ENCODE data around the gene SNAP47.

Gene SNAP47

DNA sequence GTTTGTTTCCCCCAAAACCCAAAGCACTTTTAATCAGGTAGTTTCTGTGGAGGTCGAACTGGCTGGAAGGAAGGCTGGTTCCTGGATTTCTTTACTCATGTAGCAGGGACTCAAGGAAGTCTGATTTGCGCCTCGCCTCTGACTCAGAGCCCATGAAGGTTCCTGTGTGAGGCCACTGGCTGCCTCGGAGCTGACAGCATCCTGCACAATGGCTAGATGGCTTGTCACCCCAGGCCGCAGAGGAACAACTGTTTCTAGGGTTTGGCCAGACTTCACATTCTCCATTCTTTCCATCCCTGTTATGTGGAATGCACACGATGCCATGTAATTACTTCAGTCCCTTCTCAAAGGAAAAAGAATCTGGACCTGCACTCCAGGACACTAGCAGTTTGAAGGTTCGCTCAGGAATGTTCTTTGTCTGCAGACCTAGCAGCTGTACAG lies 41.1 kb downstream of the SNAP47 start:
- Histone ChIP-seq H3K9ac (ENCODE audit: low read depth, low read length, poor library complexity) (no peak overlapping the region), H3K4me3 (ENCODE audit: low read length in 2 of 2) (no peak overlapping the region), H3K14ac (ENCODE audit: low read length) (no peak overlapping the region), H2BK5ac (ENCODE audit: low read length) (no peak overlapping the region), H2BK12ac (ENCODE audit: low read length) (no peak overlapping the region), H3K4me1 (ENCODE audit: control insufficient read depth in 2 of 2, insufficient read depth in 1 of 2, low read depth in 1 of 2, low read length in 2 of 2) (peaks cover 6 to 10% of the 10 kb centered on the region in 2 donors), H2BK120ac (ENCODE audit: low read depth, low read length) (no peak overlapping the region), H3K79me1 (ENCODE audit: low read depth, low read length) (peaks cover 3% of the 10 kb centered on the region), H3K27ac (replicated peaks; ENCODE audit: low read length) (peak overlapping the region; percentile 61), H4K8ac (ENCODE audit: low read depth, low read length) (no peak overlapping the region), H2AFZ (ENCODE audit: low read length) (no peak overlapping the region), H2AK5ac (ENCODE audit: low read depth, low read length) (no peak overlapping the region), H2BK15ac (ENCODE audit: low read length) (no peak overlapping the region), H3K27me3 (ENCODE audit: control insufficient read depth in 3 of 3, insufficient read depth in 3 of 3, low read depth in 1 of 3, low read length in 3 of 3) (no peaks in the 10 kb centered on the region), H3K4ac (ENCODE audit: low read length) (no peak overlapping the region), H3K4me2 (ENCODE audit: insufficient read depth, low read length, poor library complexity, severe bottlenecking) (no peak overlapping the region), H3K36me3 (replicated peaks in 1 of 2; ENCODE audit: control insufficient read depth in 2 of 2, insufficient read depth in 2 of 2, low read length in 2 of 2) (peaks cover 13 to 43% of the 10 kb centered on the region in 2 donors), H4K91ac (ENCODE audit: low read depth, low read length, poor library complexity) (no peak overlapping the region), H3K18ac (ENCODE audit: low read length) (no peak overlapping the region), H3K23ac (ENCODE audit: low read depth, low read length, poor library complexity) (no peak overlapping the region), H3K9me3 (replicated peaks in 1 of 2; ENCODE audit: control insufficient read depth in 2 of 2, insufficient read depth in 1 of 2, low read depth in 1 of 2, low read length in 2 of 2) (no peaks in the 10 kb centered on the region)
- no CpG with 5 or more reads among the region's 7 CpGs for WGBS, 2 donors (ENCODE audit: extremely low coverage in 2 of 2, insufficient read length in 2 of 2, insufficient replicate concordance in 1 of 2)
- no peak for DNase-seq (ENCODE audit: low spot score)

DNA sequence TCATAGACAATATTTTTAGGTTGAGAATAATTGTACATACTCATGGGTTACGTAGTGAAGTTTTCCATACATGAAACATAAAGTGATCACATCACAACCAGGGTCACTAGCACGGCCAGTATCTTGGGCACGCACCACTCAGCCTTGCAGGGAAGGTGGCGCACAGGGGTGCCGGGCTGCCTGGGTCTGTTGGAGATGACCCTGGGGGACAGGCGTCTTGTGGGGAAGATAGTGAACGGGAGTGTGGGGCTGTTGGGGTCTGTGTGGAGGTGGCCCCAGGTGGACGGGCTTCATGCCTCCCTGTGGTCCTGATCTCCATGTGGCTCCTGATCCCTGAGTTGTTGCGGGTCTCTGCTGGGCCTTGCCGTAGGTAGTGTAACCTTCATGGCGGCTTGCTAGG lies 41.9 kb downstream of the SNAP47 start:
- Histone ChIP-seq H3K23ac (ENCODE audit: low read depth, low read length, poor library complexity) (no peak overlapping the region), H2BK12ac (ENCODE audit: low read length) (no peak overlapping the region), H3K9ac (ENCODE audit: low read depth, low read length, poor library complexity) (no peak overlapping the region), H3K9me3 (replicated peaks in 1 of 2; ENCODE audit: control insufficient read depth in 2 of 2, insufficient read depth in 1 of 2, low read depth in 1 of 2, low read length in 2 of 2) (no peaks in the 10 kb centered on the region), H3K4me2 (ENCODE audit: insufficient read depth, low read length, poor library complexity, severe bottlenecking) (no peak overlapping the region), H3K4me3 (ENCODE audit: low read length in 2 of 2) (no peak overlapping the region), H3K4me1 (ENCODE audit: control insufficient read depth in 2 of 2, insufficient read depth in 1 of 2, low read depth in 1 of 2, low read length in 2 of 2) (peaks cover 6 to 10% of the 10 kb centered on the region in 2 donors), H2BK120ac (ENCODE audit: low read depth, low read length) (no peak overlapping the region), H3K4ac (ENCODE audit: low read length) (no peak overlapping the region), H2AK5ac (ENCODE audit: low read depth, low read length) (no peak overlapping the region), H2BK15ac (ENCODE audit: low read length) (no peak overlapping the region), H2BK5ac (ENCODE audit: low read length) (no peak overlapping the region), H3K18ac (ENCODE audit: low read length) (peak overlapping the region; percentile 38), H3K79me1 (ENCODE audit: low read depth, low read length) (peaks cover 3% of the 10 kb centered on the region), H4K8ac (ENCODE audit: low read depth, low read length) (no peak overlapping the region), H3K27me3 (ENCODE audit: control insufficient read depth in 3 of 3, insufficient read depth in 3 of 3, low read depth in 1 of 3, low read length in 3 of 3) (no peaks in the 10 kb centered on the region), H3K36me3 (replicated peaks in 1 of 2; ENCODE audit: control insufficient read depth in 2 of 2, insufficient read depth in 2 of 2, low read length in 2 of 2) (peaks cover 14 to 39% of the 10 kb centered on the region in 2 donors), H3K14ac (ENCODE audit: low read length) (no peak overlapping the region), H3K27ac (replicated peaks; ENCODE audit: low read length) (no peak overlapping the region), H2AFZ (ENCODE audit: low read length) (no peak overlapping the region), H4K91ac (ENCODE audit: low read depth, low read length, poor library complexity) (no peak overlapping the region)
- DNase-seq (ENCODE audit: low spot score) = no peak
- no CpG with 5 or more reads among the region's 11 CpGs for WGBS, 2 donors (ENCODE audit: extremely low coverage in 2 of 2, insufficient read length in 2 of 2, insufficient replicate concordance in 1 of 2)

DNA sequence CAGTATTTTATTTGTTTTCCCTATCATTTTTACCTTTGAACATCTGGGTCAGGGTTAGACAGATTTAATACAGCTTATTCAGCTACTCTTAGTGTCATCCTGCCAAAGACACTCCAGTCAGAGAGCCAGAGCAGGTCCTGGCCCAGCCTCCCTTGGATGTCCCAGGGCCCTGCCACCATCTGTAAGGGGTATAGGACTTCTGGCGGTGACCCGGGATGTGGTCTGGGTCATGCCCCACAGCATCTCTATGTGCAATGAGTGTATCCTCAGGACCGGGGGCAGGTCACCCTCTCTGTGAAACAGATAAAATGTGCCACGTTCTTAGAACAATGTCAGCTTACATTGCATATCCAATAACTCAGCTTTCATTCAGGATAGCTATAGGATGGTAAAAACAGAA lies 42.4 kb downstream of the SNAP47 start:
- H3K4me3 ChIP-seq (ENCODE audit: low read length in 2 of 2) = no peak overlapping the region
- no peak overlapping the region for H2AK5ac ChIP-seq (ENCODE audit: low read depth, low read length)
- DNase-seq (ENCODE audit: low spot score) = no peak
- no peaks in the 10 kb centered on the region for H3K27me3 ChIP-seq (ENCODE audit: control insufficient read depth in 3 of 3, insufficient read depth in 3 of 3, low read depth in 1 of 3, low read length in 3 of 3)
- peaks cover 0 to 2% of the 10 kb centered on the region in 2 donors for H3K9me3 ChIP-seq (replicated peaks in 1 of 2; ENCODE audit: control insufficient read depth in 2 of 2, insufficient read depth in 1 of 2, low read depth in 1 of 2, low read length in 2 of 2)
- no peak overlapping the region for H2BK12ac ChIP-seq (ENCODE audit: low read length)
- no peak overlapping the region for H3K4ac ChIP-seq (ENCODE audit: low read length)
- no CpG with 5 or more reads among the region's 4 CpGs for WGBS, 2 donors (ENCODE audit: extremely low coverage in 2 of 2, insufficient read length in 2 of 2, insufficient replicate concordance in 1 of 2)
- no peak overlapping the region for H3K23ac ChIP-seq (ENCODE audit: low read depth, low read length, poor library complexity)
- no peak overlapping the region for H3K27ac ChIP-seq (replicated peaks; ENCODE audit: low read length)
- H3K9ac ChIP-seq (ENCODE audit: low read depth, low read length, poor library complexity) = no peak overlapping the region
- H3K79me1 ChIP-seq (ENCODE audit: low read depth, low read length) = peaks cover 3% of the 10 kb centered on the region
- H3K4me1 ChIP-seq (ENCODE audit: control insufficient read depth in 2 of 2, insufficient read depth in 1 of 2, low read depth in 1 of 2, low read length in 2 of 2) = peaks cover 6 to 10% of the 10 kb centered on the region in 2 donors
- H4K91ac ChIP-seq (ENCODE audit: low read depth, low read length, poor library complexity) = no peak overlapping the region
- H2BK120ac ChIP-seq (ENCODE audit: low read depth, low read length) = no peak overlapping the region
- H3K4me2 ChIP-seq (ENCODE audit: insufficient read depth, low read length, poor library complexity, severe bottlenecking) = no peak overlapping the region
- H2BK15ac ChIP-seq (ENCODE audit: low read length) = no peak overlapping the region
- H3K14ac ChIP-seq (ENCODE audit: low read length) = no peak overlapping the region
- no peak overlapping the region for H2BK5ac ChIP-seq (ENCODE audit: low read length)
- H4K8ac ChIP-seq (ENCODE audit: low read depth, low read length) = no peak overlapping the region
- H3K18ac ChIP-seq (ENCODE audit: low read length) = no peak overlapping the region
- peaks cover 18 to 42% of the 10 kb centered on the region in 2 donors for H3K36me3 ChIP-seq (replicated peaks in 1 of 2; ENCODE audit: control insufficient read depth in 2 of 2, insufficient read depth in 2 of 2, low read length in 2 of 2)
- no peak overlapping the region for H2AFZ ChIP-seq (ENCODE audit: low read length)

DNA sequence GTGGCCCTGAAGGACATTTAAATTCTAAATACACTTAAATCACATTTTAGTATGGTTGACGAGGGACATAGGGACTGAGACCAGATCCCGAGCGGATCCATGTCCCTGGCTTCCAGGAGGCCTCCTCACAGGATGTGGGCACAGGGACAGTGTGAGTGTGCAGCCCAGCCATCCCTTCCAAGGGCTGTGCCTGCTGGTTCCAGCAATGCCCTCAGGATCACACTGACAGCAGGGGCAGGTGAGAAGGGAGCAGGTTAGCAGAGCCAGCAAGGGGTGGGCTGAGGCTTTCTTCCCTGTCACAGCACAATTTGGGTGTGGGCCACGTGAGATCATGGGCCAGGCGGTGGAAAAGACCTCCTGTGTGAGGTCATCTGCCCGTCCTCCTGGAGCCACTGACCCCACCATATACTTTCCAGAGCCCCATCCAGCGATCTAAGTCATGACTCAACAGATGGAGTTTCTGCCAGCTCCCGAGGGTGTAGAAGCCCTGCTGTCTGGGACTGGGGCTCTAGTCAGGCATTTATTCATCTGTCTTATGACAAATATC lies 43.2 kb downstream of the SNAP47 start:
- Histone ChIP-seq H3K9me3 (replicated peaks in 1 of 2; ENCODE audit: control insufficient read depth in 2 of 2, insufficient read depth in 1 of 2, low read depth in 1 of 2, low read length in 2 of 2) (peaks cover 0 to 2% of the 10 kb centered on the region in 2 donors), H3K9ac (ENCODE audit: low read depth, low read length, poor library complexity) (peak overlapping the region; percentile 63), H3K4me2 (ENCODE audit: insufficient read depth, low read length, poor library complexity, severe bottlenecking) (no peak overlapping the region), H4K91ac (ENCODE audit: low read depth, low read length, poor library complexity) (no peak overlapping the region), H2AFZ (ENCODE audit: low read length) (no peak overlapping the region), H3K36me3 (replicated peaks in 1 of 2; ENCODE audit: control insufficient read depth in 2 of 2, insufficient read depth in 2 of 2, low read length in 2 of 2) (peaks cover 18 to 40% of the 10 kb centered on the region in 2 donors), H2BK12ac (ENCODE audit: low read length) (no peak overlapping the region), H2BK120ac (ENCODE audit: low read depth, low read length) (no peak overlapping the region), H3K27ac (replicated peaks; ENCODE audit: low read length) (no peak overlapping the region), H2BK15ac (ENCODE audit: low read length) (no peak overlapping the region), H3K4ac (ENCODE audit: low read length) (no peak overlapping the region), H2AK5ac (ENCODE audit: low read depth, low read length) (no peak overlapping the region), H3K79me1 (ENCODE audit: low read depth, low read length) (peaks cover 3% of the 10 kb centered on the region), H3K23ac (ENCODE audit: low read depth, low read length, poor library complexity) (no peak overlapping the region), H4K8ac (ENCODE audit: low read depth, low read length) (no peak overlapping the region), H3K4me1 (ENCODE audit: control insufficient read depth in 2 of 2, insufficient read depth in 1 of 2, low read depth in 1 of 2, low read length in 2 of 2) (peaks cover 6 to 10% of the 10 kb centered on the region in 2 donors), H2BK5ac (ENCODE audit: low read length) (no peak overlapping the region), H3K4me3 (ENCODE audit: low read length in 2 of 2) (no peak overlapping the region), H3K27me3 (ENCODE audit: control insufficient read depth in 3 of 3, insufficient read depth in 3 of 3, low read depth in 1 of 3, low read length in 3 of 3) (no peaks in the 10 kb centered on the region), H3K14ac (ENCODE audit: low read length) (no peak overlapping the region), H3K18ac (ENCODE audit: low read length) (peak overlapping the region; percentile 8)
- no peak for DNase-seq (ENCODE audit: low spot score)
- WGBS, 2 donors (ENCODE audit: extremely low coverage in 2 of 2, insufficient read length in 2 of 2, insufficient replicate concordance in 1 of 2) = no CpG with 5 or more reads among the region's 8 CpGs
